ENCODE data around the gene OR10AG1. TPM values are rescaled to one million over a fixed set of nuclear protein-coding genes. Genes with fewer than 3 reads are reported as not detected.

The OR10AG1 gene
- total RNA-seq, 3 donors from 2014 or later: not detected

DNA sequence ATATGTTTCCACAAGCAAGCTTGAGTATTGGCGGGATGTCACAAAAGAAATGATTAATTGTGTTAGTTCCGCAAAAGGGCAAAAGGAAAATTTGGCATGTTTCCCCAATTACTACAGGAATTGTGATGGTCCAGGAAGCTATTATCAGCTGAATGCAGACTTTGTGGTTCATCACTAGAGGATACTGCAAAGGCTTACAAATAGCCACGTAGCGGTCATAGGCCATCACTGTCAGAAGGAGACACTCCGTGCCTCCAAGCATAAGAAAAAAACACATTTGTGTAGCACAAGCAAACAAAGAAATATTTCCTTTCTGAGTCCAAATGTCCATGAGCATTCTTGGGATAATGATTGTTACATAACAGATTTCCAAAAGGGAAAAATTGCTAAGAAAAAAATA is 1.8 kb downstream of the OR10AG1 start:
- no peak for DNase-seq (ENCODE audit: low spot score in 2 of 2)
- no peak overlapping the region for H3K4me3 ChIP-seq
- no peaks in the 10 kb centered on the region for H3K27me3 ChIP-seq
- no peaks in the 10 kb centered on the region for H3K9me3 ChIP-seq
- intact Hi-C loops (cut with DNase I; ENCODE audit: low total_unique reads): no loop called here
- H3K27ac ChIP-seq: no peak overlapping the region
- no peaks in the 10 kb centered on the region for H3K36me3 ChIP-seq
- no peaks in the 10 kb centered on the region for H3K4me1 ChIP-seq
- TF ChIP-seq POLR2AphosphoS5 (IDR thresholded peaks at IDR 0.05) (no peak), POLR2A (IDR thresholded peaks at IDR 0.05) (no peak)
- TF ChIP-seq, protein P1, sequence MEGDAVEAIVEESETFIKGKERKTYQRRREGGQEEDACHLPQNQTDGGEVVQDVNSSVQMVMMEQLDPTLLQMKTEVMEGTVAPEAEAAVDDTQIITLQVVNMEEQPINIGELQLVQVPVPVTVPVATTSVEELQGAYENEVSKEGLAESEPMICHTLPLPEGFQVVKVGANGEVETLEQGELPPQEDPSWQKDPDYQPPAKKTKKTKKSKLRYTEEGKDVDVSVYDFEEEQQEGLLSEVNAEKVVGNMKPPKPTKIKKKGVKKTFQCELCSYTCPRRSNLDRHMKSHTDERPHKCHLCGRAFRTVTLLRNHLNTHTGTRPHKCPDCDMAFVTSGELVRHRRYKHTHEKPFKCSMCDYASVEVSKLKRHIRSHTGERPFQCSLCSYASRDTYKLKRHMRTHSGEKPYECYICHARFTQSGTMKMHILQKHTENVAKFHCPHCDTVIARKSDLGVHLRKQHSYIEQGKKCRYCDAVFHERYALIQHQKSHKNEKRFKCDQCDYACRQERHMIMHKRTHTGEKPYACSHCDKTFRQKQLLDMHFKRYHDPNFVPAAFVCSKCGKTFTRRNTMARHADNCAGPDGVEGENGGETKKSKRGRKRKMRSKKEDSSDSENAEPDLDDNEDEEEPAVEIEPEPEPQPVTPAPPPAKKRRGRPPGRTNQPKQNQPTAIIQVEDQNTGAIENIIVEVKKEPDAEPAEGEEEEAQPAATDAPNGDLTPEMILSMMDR (IDR thresholded peaks at IDR 0.05): no peak

DNA sequence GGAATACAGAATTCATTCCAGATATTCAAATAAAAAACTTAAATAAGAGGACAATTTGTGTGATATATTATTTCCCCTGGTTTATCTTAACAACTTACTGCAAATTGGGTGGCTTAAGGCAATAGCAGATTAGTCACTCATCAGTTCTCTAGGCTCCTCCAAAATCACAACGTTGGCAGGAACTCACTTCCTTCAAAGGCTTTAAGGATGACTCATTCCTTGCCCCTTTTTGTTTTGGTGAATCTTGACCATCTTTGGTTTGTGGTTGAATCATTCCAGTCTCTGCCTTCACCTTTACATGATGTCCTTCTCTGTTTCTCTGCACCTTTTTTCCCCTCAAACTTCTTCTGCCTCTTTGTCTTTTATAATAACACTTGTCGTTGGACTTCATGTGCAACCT is 3.4 kb downstream of the OR10AG1 start:
- TF ChIP-seq, protein P1 (IDR thresholded peaks at IDR 0.05): no peak
- TF ChIP-seq POLR2A (IDR thresholded peaks at IDR 0.05): no peak
- no peak for TF ChIP-seq POLR2AphosphoS5 (IDR thresholded peaks at IDR 0.05)
- no peaks in the 10 kb centered on the region for H3K36me3 ChIP-seq
- H3K9me3 ChIP-seq: no peaks in the 10 kb centered on the region
- H3K27ac ChIP-seq: no peak overlapping the region
- intact Hi-C loops (cut with DNase I; ENCODE audit: low total_unique reads): no loop called here
- H3K4me1 ChIP-seq: no peaks in the 10 kb centered on the region
- no peak overlapping the region for H3K4me3 ChIP-seq
- H3K27me3 ChIP-seq: no peaks in the 10 kb centered on the region
- no peak for DNase-seq (ENCODE audit: low spot score in 2 of 2)

DNA sequence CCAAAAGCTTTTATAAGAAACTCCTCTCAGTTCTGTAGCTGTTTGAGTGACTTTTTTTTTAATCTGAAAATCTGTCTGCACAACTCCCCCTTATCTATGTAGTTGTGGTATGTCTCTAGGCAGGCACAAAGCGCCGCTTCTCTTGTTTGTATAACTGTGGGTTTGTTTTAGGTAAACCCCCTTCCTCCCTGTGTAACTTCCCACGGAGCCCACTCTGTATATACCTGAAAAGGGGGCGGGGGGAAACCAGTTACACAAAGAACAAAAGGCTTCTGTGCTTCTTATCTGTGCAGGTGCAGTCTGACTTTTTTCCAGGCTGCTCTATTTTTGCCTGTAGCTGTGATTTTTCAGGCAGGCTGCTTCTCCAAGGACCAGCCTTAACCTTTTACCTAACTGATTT is 13.2 kb downstream of the OR10AG1 start:
- Histone ChIP-seq H3K4me1 (no peaks in the 10 kb centered on the region), H3K4me3 (no peak overlapping the region), H3K36me3 (peaks cover 3% of the 10 kb centered on the region), H3K27ac (no peak overlapping the region), H3K9me3 (no peaks in the 10 kb centered on the region), H3K27me3 (no peaks in the 10 kb centered on the region)
- intact Hi-C loops (cut with DNase I; ENCODE audit: low total_unique reads): no loop called here
- TF ChIP-seq POLR2AphosphoS5 (IDR thresholded peaks at IDR 0.05) (no peak), POLR2A (IDR thresholded peaks at IDR 0.05) (no peak)
- DNase-seq (ENCODE audit: low spot score in 2 of 2): no peak

DNA sequence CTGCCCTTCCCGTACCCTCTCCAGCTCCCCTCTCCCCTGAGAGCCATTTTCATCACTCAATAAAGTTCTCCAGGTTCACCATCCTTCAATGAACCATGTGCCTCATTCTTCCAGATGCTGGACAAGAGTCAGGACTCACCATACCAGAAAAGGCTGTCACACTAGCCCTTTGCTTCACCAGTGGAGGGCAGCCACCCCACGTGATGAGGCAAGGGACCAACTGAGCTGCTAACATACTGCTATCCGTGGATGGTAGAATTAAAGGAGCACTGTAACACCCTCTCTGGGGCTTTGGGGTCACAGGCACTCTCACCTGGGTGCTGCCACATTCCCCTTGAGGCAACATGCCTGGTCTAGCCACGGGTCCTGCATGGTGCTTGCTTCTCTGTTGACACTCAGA is 20.4 kb downstream of the OR10AG1 start:
- Histone ChIP-seq H3K4me3 (no peak overlapping the region), H3K36me3 (peaks cover 3% of the 10 kb centered on the region), H3K27ac (no peak overlapping the region), H3K9me3 (no peaks in the 10 kb centered on the region), H3K27me3 (no peaks in the 10 kb centered on the region), H3K4me1 (no peaks in the 10 kb centered on the region)
- TF ChIP-seq, protein P1 (IDR thresholded peaks at IDR 0.05): no peak
- TF ChIP-seq POLR2A (IDR thresholded peaks at IDR 0.05): no peak
- no peak for TF ChIP-seq POLR2AphosphoS5 (IDR thresholded peaks at IDR 0.05)
- intact Hi-C loops (cut with DNase I; ENCODE audit: low total_unique reads): no loop called here
- DNase-seq (ENCODE audit: low spot score in 2 of 2): no peak

DNA sequence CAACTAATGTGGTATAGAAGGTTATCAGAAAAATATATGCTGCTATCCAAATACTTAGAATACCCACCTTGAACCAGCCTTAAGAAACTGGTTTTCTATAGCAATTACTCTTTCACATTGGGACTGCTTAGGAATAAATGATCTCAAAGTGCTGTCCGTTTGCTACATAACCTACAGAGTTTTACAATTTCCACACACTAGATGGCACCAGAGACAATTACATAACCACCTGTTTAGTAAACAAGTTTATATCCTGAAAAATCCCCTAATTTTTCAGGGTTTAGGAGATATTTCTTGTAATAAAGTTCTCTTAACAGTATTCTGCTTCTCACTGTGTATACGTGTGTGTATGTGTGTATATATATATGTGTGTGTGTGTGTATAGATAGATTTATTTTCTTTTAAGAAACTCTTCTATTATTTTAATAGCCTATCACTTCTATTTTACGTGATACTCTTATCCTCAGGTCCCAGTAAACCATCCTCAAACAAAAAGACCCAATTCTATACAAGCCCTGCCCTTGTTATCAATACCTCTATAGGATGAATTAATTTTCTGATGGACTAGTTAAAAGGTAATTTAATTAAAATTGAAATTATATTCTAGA is 26.9 kb downstream of the OR10AG1 start:
- no peak for DNase-seq (ENCODE audit: low spot score in 2 of 2)
- no peaks in the 10 kb centered on the region for H3K27me3 ChIP-seq
- no peaks in the 10 kb centered on the region for H3K9me3 ChIP-seq
- no peaks in the 10 kb centered on the region for H3K4me1 ChIP-seq
- no peak for TF ChIP-seq POLR2AphosphoS5 (IDR thresholded peaks at IDR 0.05)
- TF ChIP-seq, protein P1 (IDR thresholded peaks at IDR 0.05): peak in 2 of 3 donors; percentile 22 to 32
- TF ChIP-seq POLR2A (IDR thresholded peaks at IDR 0.05): no peak
- no peak overlapping the region for H3K4me3 ChIP-seq
- intact Hi-C loops (cut with DNase I; ENCODE audit: low total_unique reads): no loop called here
- no peak overlapping the region for H3K27ac ChIP-seq
- no peaks in the 10 kb centered on the region for H3K36me3 ChIP-seq

All from breast epithelium (tissue), 4 donors.